A673 (cell line): ENCODE data around the gene MRPL38. TPM values are rescaled to one million over a fixed set of nuclear protein-coding genes. Genes with fewer than 3 reads are reported as not detected.

Experiments used
- BruUV-seq: library from RNA; stranded (reverse); fragments of 400-500 nt; replicated peaks from 2 replicates; lab custom pipeline; 2021; lab: Mats Ljungman, UMichigan
- CTCF ChIA-PET: fragments of 300-600 bp; sonication (Branson Sonifier 250); formaldehyde crosslinking; loops from one replicate; lab custom pipeline; 2022; ENCODE audit warnings: antibody characterized with exemption; lab: Charles Lee
- POLR2A ChIA-PET: fragments of 300-600 bp; sonication (Branson Sonifier 250); formaldehyde crosslinking; loops from one replicate; lab custom pipeline; 2022; ENCODE audit warnings: antibody characterized with exemption; ENCODE audit not compliant: low non-redundant PET; lab: Charles Lee
- DNase-seq: peaks from one replicate; pipeline ENCODE4 v3.0.0-alpha.2; 2015; ENCODE audit warnings: low spot score
- H3K27ac ChIP-seq: fragments of 200-600 bp; sonication (generic); 2 replicates; pipeline ENCODE4 v1.5.1; 2016; ENCODE audit warnings: mixed run types, low read depth, mild to moderate bottlenecking, mixed read lengths, antibody characterized with exemption, low read length; ENCODE audit not compliant: poor library complexity, severe bottlenecking
- H3K27me3 ChIP-seq: fragments of 200-600 bp; sonication (generic); replicated peaks from 2 replicates; pipeline ENCODE4 v1.6.1; 2017; ENCODE audit warnings: mixed run types, low read depth, mild to moderate bottlenecking, mixed read lengths, antibody characterized with exemption, low read length; ENCODE audit not compliant: insufficient read depth, poor library complexity
- H3K36me3 ChIP-seq: fragments of 200-600 bp; sonication (generic); 2 replicates; pipeline ENCODE4 v1.6.1; 2016; ENCODE audit warnings: mixed run types, mild to moderate bottlenecking, mixed read lengths, antibody characterized with exemption, low read length; ENCODE audit not compliant: insufficient read depth, poor library complexity, severe bottlenecking
- H3K4me1 ChIP-seq: fragments of 200-600 bp; sonication (generic); 2 replicates; pipeline ENCODE4 v1.6.1; 2017; ENCODE audit warnings: mixed run types, mild to moderate bottlenecking, mixed read lengths, antibody characterized with exemption, low read length; ENCODE audit not compliant: insufficient read depth, poor library complexity, severe bottlenecking
- H3K4me3 ChIP-seq: fragments of 200-600 bp; sonication (generic); 2 replicates; pipeline ENCODE4 v1.5.1; 2016; ENCODE audit warnings: low read depth, mixed run types, mild to moderate bottlenecking, mixed read lengths, low read length; ENCODE audit not compliant: poor library complexity, severe bottlenecking
- H3K9me3 ChIP-seq: fragments of 200-600 bp; sonication (generic); 2 replicates; pipeline ENCODE4 v1.6.1; 2016; ENCODE audit warnings: mixed run types, low read depth, mild to moderate bottlenecking, mixed read lengths, antibody characterized with exemption, low read length; ENCODE audit not compliant: poor library complexity, severe bottlenecking
- CTCF ChIP-seq: fragments of 300-800, 200-600 bp; sonication (generic); conservative IDR thresholded peaks from 2 replicates; pipeline ENCODE4 v1.5.1; 2017; ENCODE audit warnings: low read depth, mild to moderate bottlenecking, antibody characterized with exemption, low read length, moderate library complexity, mixed read lengths
- EZH2 ChIP-seq: fragments of 200-600 bp; sonication (generic); IDR thresholded peaks from 2 replicates; pipeline ENCODE4 v1.6.1; 2017; ENCODE audit warnings: borderline replicate concordance, low read depth, mild to moderate bottlenecking, mixed read lengths, antibody characterized with exemption, low read length; ENCODE audit not compliant: poor library complexity, severe bottlenecking
- intact Hi-C: fragments of 100-400 bp; cut with micrococcal nuclease; formaldehyde crosslinking; loops from one replicate; pipeline ENCODE4 v1.10.0; 2022; ENCODE audit not compliant: unreplicated experiment
- total RNA-seq: library from RNA; stranded (reverse); gene quantifications from 2 replicates; pipeline ENCODE4 v1.2.3, GENCODE V29; 2021

The MRPL38 gene
- total RNA-seq, 1 experiment from 2014 or later: 167 TPM

DNA sequence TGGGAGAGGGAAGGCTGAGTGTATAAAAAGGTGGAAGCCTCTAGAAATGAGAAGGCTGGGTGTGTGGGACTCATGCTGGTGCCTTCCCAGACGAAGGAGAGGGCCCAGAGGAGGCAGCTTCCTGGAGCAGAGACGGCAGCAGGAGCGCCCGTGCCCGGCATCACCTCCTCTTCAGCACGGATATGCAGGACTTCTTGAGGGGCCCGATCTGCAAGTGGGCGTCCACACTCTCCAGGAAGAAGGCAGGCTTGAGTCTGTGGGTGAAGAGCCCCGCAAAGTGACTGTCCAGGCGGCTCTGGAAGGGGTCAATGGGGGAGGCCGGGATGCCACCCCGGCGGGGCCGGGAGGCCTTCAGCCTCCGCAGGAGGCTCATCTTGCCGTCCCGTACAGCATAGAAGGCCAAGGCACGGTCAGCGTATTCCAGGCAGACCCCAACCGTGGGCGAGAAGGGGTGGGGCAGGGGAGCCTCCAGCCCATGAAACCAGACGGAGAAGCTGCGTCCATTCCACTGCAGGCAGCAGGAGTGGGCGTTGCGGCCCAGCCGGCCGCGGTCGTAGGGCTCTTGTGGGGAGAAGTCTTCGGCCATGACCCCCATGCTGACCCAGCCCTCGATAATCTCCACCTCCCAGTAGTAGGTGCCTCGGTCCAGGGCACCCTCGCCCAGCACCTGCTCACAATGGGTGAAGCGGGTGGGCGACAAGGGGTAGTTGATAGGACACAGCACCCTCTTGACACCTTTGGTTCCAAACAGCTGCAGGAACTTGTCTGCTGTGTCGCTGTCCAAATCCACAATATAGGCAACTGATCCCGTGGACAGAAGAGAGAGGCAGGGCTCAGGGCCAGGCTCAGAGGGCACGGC is 30.1 kb downstream of the MRPL38 start:
- Histone ChIP-seq H3K4me3 (no peak overlapping the region), H3K36me3 (no peaks in the 10 kb centered on the region), H3K9me3 (no peaks in the 10 kb centered on the region), H3K4me1 (peaks cover 16% of the 10 kb centered on the region), H3K27ac (no peak overlapping the region), H3K27me3 (peaks cover 13% of the 10 kb centered on the region)
- DNase-seq: no peak
- intact Hi-C loops: no loop called here
- ChIA-PET POLR2A (no interaction called here), CTCF (no interaction called here)
- TF ChIP-seq EZH2 (no peak), CTCF (no peak)
- BruUV-seq: no TSS peak

DNA sequence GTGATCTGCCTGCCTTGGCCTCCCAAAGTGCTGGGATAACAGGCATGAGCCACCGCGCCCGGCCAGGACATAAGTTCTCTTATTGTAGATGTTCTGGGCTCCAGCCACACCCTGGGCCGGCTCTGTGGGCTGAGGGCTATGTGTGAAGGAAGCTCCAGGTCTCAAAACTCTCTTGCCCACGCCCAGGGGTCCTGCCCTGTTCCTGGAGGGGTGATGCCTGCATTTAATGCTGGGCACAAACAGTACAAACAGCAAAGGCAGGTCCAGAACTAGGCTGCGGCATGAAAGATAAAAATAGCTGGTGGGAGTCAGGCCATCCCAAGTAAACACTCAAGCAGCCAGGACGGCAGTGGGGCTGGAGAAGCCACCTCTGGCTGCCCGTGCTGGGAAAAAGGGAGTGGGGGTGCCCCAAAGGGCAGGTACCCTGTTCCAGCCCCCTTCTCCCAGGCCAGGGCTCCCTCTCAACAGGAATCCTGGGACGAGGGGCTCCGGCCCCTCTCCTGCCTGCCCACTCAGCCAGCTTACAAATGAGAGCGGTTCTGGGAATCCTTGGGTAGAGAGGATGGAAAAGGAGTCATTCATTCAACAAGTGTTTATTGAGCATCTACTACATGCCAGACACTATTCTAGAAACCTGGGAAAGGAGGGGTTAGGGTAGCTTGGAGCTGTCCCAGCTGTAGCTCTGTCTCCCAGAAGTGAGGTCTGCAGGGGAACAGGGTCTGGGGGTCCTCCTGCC is 30.9 kb downstream of the MRPL38 start:
- H3K27ac ChIP-seq: no peak overlapping the region
- BruUV-seq: no TSS peak
- POLR2A ChIA-PET: interaction anchor here (0.5 kb wide), 1 partner anchor 195 kb away, joined by 3 read pairs; no protein-coding TSS in a partner anchor

More for the DNA sequence above, 30.9 kb downstream of the MRPL38 start:
- TF ChIP-seq EZH2: no peak
- TF ChIP-seq CTCF: no peak
- H3K4me1 ChIP-seq: peaks cover 16% of the 10 kb centered on the region
- intact Hi-C loops: no loop called here
- CTCF ChIA-PET: interaction anchor here (0.5 kb wide), 1 partner anchor 126 kb away, joined by 3 read pairs; no protein-coding TSS in a partner anchor
- H3K9me3 ChIP-seq: no peaks in the 10 kb centered on the region
- no peaks in the 10 kb centered on the region for H3K36me3 ChIP-seq
- H3K27me3 ChIP-seq: peaks cover 11% of the 10 kb centered on the region
- H3K4me3 ChIP-seq: no peak overlapping the region
- DNase-seq: no peak
